GM12878 (cell line): ENCODE results near the gene CHID1. TPM values are rescaled to one million over a fixed set of nuclear protein-coding genes. Genes with fewer than 3 reads are reported as not detected.

Experiments
- ATAC-seq: fragments of 200-7000 bp; cut with Tn5 transposase; 3 replicates; pipeline ENCODE4 v1.9.1; 2020; ENCODE audit warnings: mild to moderate bottlenecking, moderate library complexity
- BruUV-seq: library from RNA; stranded (reverse); fragments of 400-500 nt; replicated peaks from 2 replicates; lab custom pipeline; 2021; lab: Mats Ljungman, UMichigan
- CTCF ChIA-PET: fragments of 300-600 bp; sonication (Branson Sonifier 250); formaldehyde crosslinking; extraction: SDS; loops from one replicate; lab custom pipeline; 2021; ENCODE audit warnings: inconsistent platforms; lab: Yijun Ruan, JAX
- POLR2A ChIA-PET: fragments of 350-600 bp; formaldehyde crosslinking; extraction: SDS; loops from one replicate; lab custom pipeline; 2021; ENCODE audit warnings: inconsistent platforms; lab: Charles Lee
- RAD21 ChIA-PET: fragments of 300-600 bp; sonication (Branson Sonifier 250); formaldehyde crosslinking; loops from one replicate; lab custom pipeline; 2023; ENCODE audit warnings: antibody characterized with exemption; ENCODE audit not compliant: unreplicated experiment; lab: Charles Lee
- SMC1A ChIA-PET: fragments of 300-600 bp; sonication (Branson Sonifier 250); formaldehyde crosslinking; loops from one replicate; lab custom pipeline; 2023; ENCODE audit not compliant: unreplicated experiment, uncharacterized antibody; lab: Charles Lee
- DNase-seq: peaks from one replicate; pipeline ENCODE4 v3.0.0-alpha.2; 2011; ENCODE audit warnings: low read depth, low spot score
- FAIRE-seq: peaks from 3 replicates; lab custom pipeline; 2011; peaks lifted over from hg19 to GRCh38; lab: Jason Lieb, UNC
- H2AFZ ChIP-seq: 2 replicates; pipeline ENCODE4 v1.6.0; 2011; ENCODE audit warnings: low read depth, low read length, control low read depth; ENCODE audit not compliant: control insufficient read depth
- H3K27ac ChIP-seq: 2 replicates; pipeline ENCODE4 v1.5.1; 2011; ENCODE audit warnings: control low read depth; ENCODE audit not compliant: control insufficient read depth, insufficient read depth
- H3K27me3 ChIP-seq, 2 experiments: replicated peaks in 1 of 2; 2 replicates each; pipeline versions ENCODE4 v1.6.0 to v1.6.1; 2011; ENCODE audit warnings: low read length in 1 of 2; ENCODE audit not compliant: control insufficient read depth in 2 of 2, insufficient read depth in 2 of 2
- H3K36me3 ChIP-seq, 2 experiments: 2 replicates each; pipeline ENCODE4 v1.5.1; 2011; ENCODE audit warnings: low read length in 1 of 2; ENCODE audit not compliant: control insufficient read depth in 2 of 2, insufficient read depth in 2 of 2
- H3K4me1 ChIP-seq: 2 replicates; pipeline ENCODE4 v1.6.1; 2011; ENCODE audit warnings: mild to moderate bottlenecking, low read length, moderate library complexity, mixed read lengths; ENCODE audit not compliant: control insufficient read depth, insufficient read depth
- H3K4me2 ChIP-seq: 2 replicates; pipeline ENCODE4 v1.6.0; 2011; ENCODE audit warnings: control low read depth; ENCODE audit not compliant: control insufficient read depth, insufficient read depth
- H3K4me3 ChIP-seq: fragments of 200-600 bp; sonication (generic); 2 replicates; pipeline ENCODE4 v1.5.1; 2016
- H3K79me2 ChIP-seq: 2 replicates; pipeline ENCODE4 v1.6.0; 2011; ENCODE audit warnings: low read length; ENCODE audit not compliant: control insufficient read depth, insufficient read depth
- H3K9ac ChIP-seq: 2 replicates; pipeline ENCODE4 v1.8.0; 2011; ENCODE audit warnings: low read length, control low read depth, mixed read lengths; ENCODE audit not compliant: control insufficient read depth, insufficient read depth
- H3K9me3 ChIP-seq: replicated peaks from 3 replicates; pipeline ENCODE4 v1.5.1; 2011; ENCODE audit warnings: mild to moderate bottlenecking, low read length; ENCODE audit not compliant: control insufficient read depth, insufficient read depth
- H4K20me1 ChIP-seq: 2 replicates; pipeline ENCODE4 v1.6.0; 2011; ENCODE audit not compliant: control insufficient read depth, insufficient read depth
- BCL3 ChIP-seq: IDR thresholded peaks from 2 replicates; pipeline ENCODE4 v1.6.1; 2011; ENCODE audit warnings: borderline replicate concordance, low read depth, mild to moderate bottlenecking, moderate library complexity, low read length; ENCODE audit not compliant: insufficient read depth, poor library complexity, severe bottlenecking
- CHD2 ChIP-seq: IDR thresholded peaks from 2 replicates; pipeline ENCODE4 v1.6.1; 2011; ENCODE audit warnings: low read depth, low read length, improper control_type of control experiment, borderline replicate concordance
- CREB1 ChIP-seq: IDR thresholded peaks from 2 replicates; pipeline ENCODE4 v1.6.1; 2012; ENCODE audit warnings: low read depth, mild to moderate bottlenecking, inconsistent platforms
- EP300 ChIP-seq, 2 experiments: fragments of 150-350 bp in 1 of 2; IDR thresholded peaks; 2 replicates each; pipeline ENCODE4 v1.6.1; 2011 to 2012; ENCODE audit warnings: low read depth in 2 of 2, low read length in 2 of 2, borderline replicate concordance in 1 of 2, improper control_type of control experiment in 1 of 2, inconsistent platforms in 1 of 2; ENCODE audit not compliant: control insufficient read depth in 1 of 2
- FOS ChIP-seq: IDR thresholded peaks from 3 replicates; pipeline ENCODE4 v1.6.1; 2011; ENCODE audit warnings: borderline replicate concordance; ENCODE audit not compliant: insufficient read length; ENCODE audit errors: extremely low read depth
- MTA3 ChIP-seq: IDR thresholded peaks from 2 replicates; pipeline ENCODE4 v1.6.1; 2012; ENCODE audit warnings: low read length, inconsistent platforms, borderline replicate concordance
- NFYA ChIP-seq: IDR thresholded peaks from 2 replicates; pipeline ENCODE4 v1.6.1; 2011; ENCODE audit warnings: low read depth, mild to moderate bottlenecking, low read length, improper control_type of control experiment, borderline replicate concordance
- NR2F1 ChIP-seq: fragments of 450-650 bp; conservative IDR thresholded peaks from 2 replicates; pipeline ENCODE4 v1.6.1; 2017; ENCODE audit warnings: mild to moderate bottlenecking
- POLR2AphosphoS5 ChIP-seq: IDR thresholded peaks from 2 replicates; pipeline ENCODE4 v1.6.1; 2011; ENCODE audit warnings: mild to moderate bottlenecking, low read length, inconsistent platforms
- SIX5 ChIP-seq: IDR thresholded peaks from 2 replicates; pipeline ENCODE4 v1.6.1; 2011; ENCODE audit warnings: mild to moderate bottlenecking, low read depth, low read length, moderate library complexity; ENCODE audit not compliant: severe bottlenecking
- TAF1 ChIP-seq: IDR thresholded peaks from 2 replicates; pipeline ENCODE4 v1.6.1; 2011; ENCODE audit warnings: mild to moderate bottlenecking, low read depth, low read length, borderline replicate concordance
- WGBS: methylation state at CpG from one replicate; pipeline ENCODE4 v1.1.6; 2016; ENCODE audit warnings: low lambda C conversion rate; ENCODE audit not compliant: insufficient replicate concordance, insufficient coverage; ENCODE audit errors: missing lambda C conversion rate; 5-methylcytosine and 5-hydroxymethylcytosine counted together
- in situ Hi-C: fragments of 300-500 bp; cut with MboI; formaldehyde crosslinking; loops from 9 replicates; pipeline ENCODE4 v1.14.3; 2018; ENCODE audit warnings: mixed read lengths
- intact Hi-C: fragments of 100-400 bp; cut with micrococcal nuclease; formaldehyde crosslinking; loops from one replicate; pipeline ENCODE4 v1.14.2; 2022; ENCODE audit not compliant: unreplicated experiment
- polyA plus RNA-seq, 11 experiments: library from polyadenylated mRNA; depleted of rRNA in 4 of 11; unstranded in 6 of 11; stranded (reverse) in 5 of 11; fragments of >200 nt; fragmentation: Nextera tagmentation in 4 of 11; fragmentation: Illumina TruSeq in 1 of 11; extraction: Ambion mirVana in 4 of 11; extraction: Trizol in 1 of 11; gene quantifications; 1 replicate in 1 of 11; 2 replicates in 10 of 11; pipeline versions ENCODE4 v1.2.1 to v1.2.3, GENCODE V29; 2011 to 2016; ENCODE audit warnings: inconsistent platforms in 2 of 11, missing spikeins in 2 of 11, low read depth in 1 of 11
- total RNA-seq, 4 experiments: library from RNA; depleted of rRNA in 3 of 4; stranded (reverse); fragments of >200 nt in 3 of 4; fragmentation: Illumina TruSeq in 1 of 4; extraction: Trizol in 1 of 4; gene quantifications; 2 replicates each; pipeline versions ENCODE4 v1.2.1 to v1.2.3, GENCODE V29; 2013 to 2021
- TF ChIP-seq, protein P1 (sequence below): IDR thresholded peaks from 2 replicates; pipeline ENCODE4 v1.6.1; 2011; ENCODE audit warnings: mild to moderate bottlenecking, low read depth, low read length, moderate library complexity; ENCODE audit not compliant: insufficient replicate concordance
- TF ChIP-seq, protein P2 (sequence below): fragments of 450-650 bp; IDR thresholded peaks from 2 replicates; pipeline ENCODE4 v1.6.1; 2017; ENCODE audit warnings: antibody characterized with exemption, mild to moderate bottlenecking, moderate library complexity
- TF ChIP-seq, protein P3 (sequence below): fragments of 450-650 bp; IDR thresholded peaks from 2 replicates; pipeline ENCODE4 v1.6.1; 2017; ENCODE audit warnings: mild to moderate bottlenecking

CHID1 gene
- total and polyA plus RNA-seq, 10 of the 15 experiments (the other 5 are each of a cell fraction or from before 2014, with no cell fraction given), result 4.8 to 75.2 (median 30.1) TPM

DNA sequence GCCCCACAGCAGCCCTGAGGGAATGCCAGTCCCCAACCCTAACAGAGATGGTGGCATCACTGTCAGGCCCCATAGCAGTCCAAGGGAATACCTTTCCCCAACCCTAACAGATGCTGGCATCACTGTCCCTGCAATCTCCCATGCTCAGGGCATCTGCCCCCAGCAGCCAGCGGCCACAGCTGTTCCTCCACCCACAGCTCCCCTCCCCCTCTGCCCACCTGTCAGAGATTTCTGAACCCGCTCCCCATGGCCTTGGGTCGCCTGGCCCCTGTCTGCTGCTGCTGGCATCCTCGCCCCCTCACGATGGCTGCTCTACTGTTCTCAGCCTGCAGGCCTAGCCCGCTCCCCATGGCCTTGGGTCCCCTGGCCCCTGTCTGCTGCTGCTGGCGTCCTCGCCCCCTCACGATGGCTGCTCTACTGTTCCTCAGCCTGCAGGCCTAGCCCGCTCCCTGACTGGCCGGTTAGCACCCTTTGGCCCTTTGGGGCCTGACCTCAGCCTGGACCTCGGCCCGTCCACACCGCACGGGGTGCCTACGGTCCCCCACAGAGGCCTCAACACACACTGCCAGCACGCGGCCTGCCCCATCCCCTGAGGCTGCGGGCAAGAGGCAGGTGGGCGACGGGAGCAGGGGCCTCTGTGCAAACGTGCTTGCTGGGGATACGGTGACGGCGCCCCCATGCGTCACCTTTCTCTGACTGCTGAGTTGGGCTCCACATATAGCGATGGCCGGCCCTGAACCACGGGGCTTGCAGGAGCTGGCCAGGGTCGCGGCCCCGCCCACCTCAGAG is 20.7 kb downstream of the CHID1 start (continued):
- TF ChIP-seq MTA3 (no peak), BCL3 (no peak)

GRCh38 chr11:889257-889656 is 21.4 kb downstream of the CHID1 start:
- H3K27ac ChIP-seq, result no peak overlapping the region
- no peaks in the 10 kb centered on the region for H3K79me2 ChIP-seq
- ChIA-PET SMC1A (no interaction called here), CTCF (no interaction called here), POLR2A (no interaction called here), RAD21 (no interaction called here)
- no peaks in the 10 kb centered on the region for H3K4me1 ChIP-seq
- H3K9me3 ChIP-seq, result no peaks in the 10 kb centered on the region
- BruUV-seq, result no TSS peak
- no peak for DNase-seq
- H3K27me3 ChIP-seq, result no peaks in the 10 kb centered on the region
- no peak overlapping the region for H3K4me2 ChIP-seq
- in situ Hi-C loops (no loop called here), intact Hi-C loops (no loop called here)
- no peak for ATAC-seq
- FAIRE-seq, result no peak
- H3K36me3 ChIP-seq, result peaks cover 0 to 1% of the 10 kb centered on the region in 2 experiments; a peak in 3 of 4 replicates
- H3K9ac ChIP-seq, result no peak overlapping the region
- H3K4me3 ChIP-seq, result no peak overlapping the region
- WGBS, result 95% methylated on average over 13 of the region's 13 CpGs
- no peaks in the 10 kb centered on the region for H4K20me1 ChIP-seq
- no peak overlapping the region for H2AFZ ChIP-seq
- TF ChIP-seq NR2F1 (no peak), TAF1 (no peak), POLR2AphosphoS5 (no peak), EP300 (IDR thresholded peaks at IDR 0.05; ENCODE audit: borderline replicate concordance in 1 of 2, control insufficient read depth in 1 of 2, low read depth in 2 of 2, low read length in 2 of 2) (no peak), CREB1 (no peak), FOS (no peak), NFYA (no peak), CHD2 (no peak), SIX5 (no peak), MTA3 (no peak)
- TF ChIP-seq, protein P1, sequence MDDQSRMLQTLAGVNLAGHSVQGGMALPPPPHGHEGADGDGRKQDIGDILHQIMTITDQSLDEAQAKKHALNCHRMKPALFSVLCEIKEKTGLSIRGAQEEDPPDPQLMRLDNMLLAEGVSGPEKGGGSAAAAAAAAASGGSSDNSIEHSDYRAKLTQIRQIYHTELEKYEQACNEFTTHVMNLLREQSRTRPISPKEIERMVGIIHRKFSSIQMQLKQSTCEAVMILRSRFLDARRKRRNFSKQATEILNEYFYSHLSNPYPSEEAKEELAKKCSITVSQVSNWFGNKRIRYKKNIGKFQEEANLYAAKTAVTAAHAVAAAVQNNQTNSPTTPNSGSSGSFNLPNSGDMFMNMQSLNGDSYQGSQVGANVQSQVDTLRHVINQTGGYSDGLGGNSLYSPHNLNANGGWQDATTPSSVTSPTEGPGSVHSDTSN, result no peak
- TF ChIP-seq, protein P2, sequence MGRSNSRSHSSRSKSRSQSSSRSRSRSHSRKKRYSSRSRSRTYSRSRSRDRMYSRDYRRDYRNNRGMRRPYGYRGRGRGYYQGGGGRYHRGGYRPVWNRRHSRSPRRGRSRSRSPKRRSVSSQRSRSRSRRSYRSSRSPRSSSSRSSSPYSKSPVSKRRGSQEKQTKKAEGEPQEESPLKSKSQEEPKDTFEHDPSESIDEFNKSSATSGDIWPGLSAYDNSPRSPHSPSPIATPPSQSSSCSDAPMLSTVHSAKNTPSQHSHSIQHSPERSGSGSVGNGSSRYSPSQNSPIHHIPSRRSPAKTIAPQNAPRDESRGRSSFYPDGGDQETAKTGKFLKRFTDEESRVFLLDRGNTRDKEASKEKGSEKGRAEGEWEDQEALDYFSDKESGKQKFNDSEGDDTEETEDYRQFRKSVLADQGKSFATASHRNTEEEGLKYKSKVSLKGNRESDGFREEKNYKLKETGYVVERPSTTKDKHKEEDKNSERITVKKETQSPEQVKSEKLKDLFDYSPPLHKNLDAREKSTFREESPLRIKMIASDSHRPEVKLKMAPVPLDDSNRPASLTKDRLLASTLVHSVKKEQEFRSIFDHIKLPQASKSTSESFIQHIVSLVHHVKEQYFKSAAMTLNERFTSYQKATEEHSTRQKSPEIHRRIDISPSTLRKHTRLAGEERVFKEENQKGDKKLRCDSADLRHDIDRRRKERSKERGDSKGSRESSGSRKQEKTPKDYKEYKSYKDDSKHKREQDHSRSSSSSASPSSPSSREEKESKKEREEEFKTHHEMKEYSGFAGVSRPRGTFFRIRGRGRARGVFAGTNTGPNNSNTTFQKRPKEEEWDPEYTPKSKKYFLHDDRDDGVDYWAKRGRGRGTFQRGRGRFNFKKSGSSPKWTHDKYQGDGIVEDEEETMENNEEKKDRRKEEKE, result no peak
- TF ChIP-seq, protein P3, sequence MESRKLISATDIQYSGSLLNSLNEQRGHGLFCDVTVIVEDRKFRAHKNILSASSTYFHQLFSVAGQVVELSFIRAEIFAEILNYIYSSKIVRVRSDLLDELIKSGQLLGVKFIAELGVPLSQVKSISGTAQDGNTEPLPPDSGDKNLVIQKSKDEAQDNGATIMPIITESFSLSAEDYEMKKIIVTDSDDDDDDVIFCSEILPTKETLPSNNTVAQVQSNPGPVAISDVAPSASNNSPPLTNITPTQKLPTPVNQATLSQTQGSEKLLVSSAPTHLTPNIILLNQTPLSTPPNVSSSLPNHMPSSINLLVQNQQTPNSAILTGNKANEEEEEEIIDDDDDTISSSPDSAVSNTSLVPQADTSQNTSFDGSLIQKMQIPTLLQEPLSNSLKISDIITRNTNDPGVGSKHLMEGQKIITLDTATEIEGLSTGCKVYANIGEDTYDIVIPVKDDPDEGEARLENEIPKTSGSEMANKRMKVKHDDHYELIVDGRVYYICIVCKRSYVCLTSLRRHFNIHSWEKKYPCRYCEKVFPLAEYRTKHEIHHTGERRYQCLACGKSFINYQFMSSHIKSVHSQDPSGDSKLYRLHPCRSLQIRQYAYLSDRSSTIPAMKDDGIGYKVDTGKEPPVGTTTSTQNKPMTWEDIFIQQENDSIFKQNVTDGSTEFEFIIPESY, result no peak
